GM21717 (cell line): ENCODE measurements around the gene PTPRE.

Source experiments
- ATAC-seq: cut with Tn5 transposase; IDR thresholded peaks from one replicate; pipeline ENCODE4 v1.9.1; 2021; ENCODE audit warnings: mild to moderate bottlenecking, moderate library complexity; ENCODE audit not compliant: unreplicated experiment

The PTPRE gene

DNA sequence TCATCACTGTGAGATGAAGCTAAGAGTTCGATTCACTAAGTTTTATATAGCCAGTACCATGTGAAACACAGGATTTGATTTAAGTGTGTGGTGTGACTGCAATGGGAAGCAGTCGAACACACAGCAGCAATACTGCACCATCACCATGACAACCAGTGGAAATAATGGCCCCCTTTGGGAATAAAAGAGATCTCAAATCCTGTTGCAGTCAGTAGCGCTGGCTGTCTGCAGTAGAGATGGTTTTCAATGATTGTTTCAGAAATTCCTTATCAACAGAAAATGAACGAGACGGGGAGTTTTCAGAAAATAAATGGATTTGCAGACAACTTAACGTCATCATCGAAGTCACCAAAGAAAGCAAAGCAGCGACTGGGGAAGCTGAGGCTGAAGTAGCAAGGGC is 91.0 kb downstream of the PTPRE start:
- ATAC-seq = no peak

DNA sequence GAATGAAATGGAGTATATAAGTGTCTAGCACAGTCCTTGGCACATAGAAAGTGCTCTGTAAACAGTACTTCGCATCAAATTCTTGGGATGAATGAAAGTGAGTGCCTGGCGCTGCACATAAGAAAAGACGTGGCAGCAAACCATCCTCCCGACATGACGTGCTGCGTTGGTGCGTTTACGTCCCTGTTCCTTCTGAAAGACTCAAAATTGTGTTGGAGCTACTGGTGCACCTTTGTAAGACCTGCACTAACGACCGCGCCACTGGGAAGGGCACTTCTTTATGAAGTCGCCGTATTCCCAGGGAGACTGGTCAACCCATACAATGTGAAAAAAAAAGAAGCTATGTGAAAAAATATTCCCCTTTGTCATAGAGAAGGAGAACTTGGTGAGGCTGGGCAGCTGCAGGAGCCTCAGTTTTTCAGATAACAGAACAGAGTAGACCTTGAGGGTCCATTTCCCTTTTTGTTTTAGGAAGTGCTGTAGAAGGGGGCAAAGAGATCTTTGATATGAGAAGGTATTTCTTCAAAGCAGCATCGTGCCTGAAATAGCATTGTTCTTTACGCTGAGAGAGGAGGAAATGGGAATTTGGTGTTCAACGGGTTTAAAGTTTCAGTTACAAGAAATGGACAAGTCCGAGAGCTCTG is 91.7 kb downstream of the PTPRE start:
- ATAC-seq = no peak

DNA sequence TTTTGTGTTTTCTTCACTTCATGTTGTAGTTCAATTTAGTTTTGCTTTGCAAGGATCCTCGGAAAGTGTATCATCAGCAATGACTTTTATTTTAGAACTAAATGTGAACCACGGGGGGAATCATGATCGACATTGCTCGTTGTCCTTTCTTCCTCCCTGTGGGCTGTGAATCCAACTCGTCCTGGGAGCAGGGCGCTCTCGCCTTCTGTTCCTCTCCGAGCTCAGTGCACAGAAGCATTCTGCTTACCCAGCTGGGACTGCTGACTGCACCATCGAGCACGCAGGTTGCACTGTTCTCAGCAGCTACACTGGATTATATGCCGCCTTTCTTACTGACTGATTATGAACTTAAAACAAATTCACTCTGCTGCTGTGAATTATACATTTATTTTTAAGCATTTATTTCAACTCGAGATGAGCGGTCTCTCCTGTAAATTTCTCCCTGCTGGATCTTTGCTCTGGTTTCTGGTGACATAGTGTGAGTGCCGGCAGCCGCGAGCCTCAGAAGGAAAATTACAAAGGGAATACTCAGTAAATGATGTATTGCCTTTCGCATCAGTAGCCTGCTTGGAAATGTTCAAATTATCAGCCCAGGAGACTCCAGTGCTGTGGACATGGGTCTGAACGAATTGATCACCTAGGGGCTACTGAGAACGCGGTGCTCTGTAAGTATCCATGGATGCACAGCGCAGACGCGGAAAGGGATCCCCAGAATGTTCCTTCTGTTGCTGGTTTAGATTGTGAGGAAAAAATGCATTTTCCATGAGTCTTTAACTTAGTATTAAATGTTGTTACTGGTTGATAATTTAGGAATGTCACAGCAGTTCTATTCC is 92.6 kb downstream of the PTPRE start:
- no peak for ATAC-seq

DNA sequence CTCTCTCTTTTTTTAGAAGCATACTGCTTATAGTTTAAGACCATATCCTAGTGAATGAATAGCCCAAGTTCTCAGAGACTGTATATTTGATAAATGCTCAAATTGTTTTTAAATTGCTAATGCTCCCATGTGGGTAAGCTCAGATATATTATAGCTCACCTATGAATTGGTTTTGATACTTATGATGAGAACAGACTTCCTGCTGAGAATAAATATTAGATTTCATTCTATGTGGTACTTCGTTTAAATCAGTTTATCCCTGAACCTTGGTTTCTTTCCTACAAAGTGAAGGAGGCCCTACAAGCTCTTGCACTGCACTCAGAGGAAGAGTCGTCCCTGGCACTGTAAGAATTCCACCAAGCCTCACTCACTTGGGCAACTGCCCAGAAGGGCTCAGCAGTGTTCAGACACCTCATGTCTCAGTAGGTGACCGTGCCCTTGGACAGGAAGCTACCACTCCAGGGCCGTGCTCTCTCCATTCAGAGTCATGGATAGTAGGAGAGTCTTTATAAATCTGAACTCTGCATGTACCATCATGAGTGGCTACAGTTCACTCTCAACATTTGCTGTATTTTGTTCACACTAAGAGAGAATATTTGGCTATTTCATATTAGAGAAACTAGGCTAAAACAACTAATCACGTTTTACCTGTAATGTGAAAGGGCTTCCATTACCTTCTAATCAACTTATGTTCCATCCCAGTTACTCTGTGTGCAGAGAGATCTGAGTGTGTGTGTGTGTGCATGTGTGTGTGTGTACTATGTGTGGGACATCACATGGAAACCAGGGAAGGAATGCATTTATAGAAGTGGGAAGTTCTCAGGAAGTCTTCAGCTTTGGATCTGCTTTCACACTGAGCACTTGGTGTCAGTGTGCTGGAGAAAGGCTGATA is 93.8 kb downstream of the PTPRE start:
- no peak for ATAC-seq

DNA sequence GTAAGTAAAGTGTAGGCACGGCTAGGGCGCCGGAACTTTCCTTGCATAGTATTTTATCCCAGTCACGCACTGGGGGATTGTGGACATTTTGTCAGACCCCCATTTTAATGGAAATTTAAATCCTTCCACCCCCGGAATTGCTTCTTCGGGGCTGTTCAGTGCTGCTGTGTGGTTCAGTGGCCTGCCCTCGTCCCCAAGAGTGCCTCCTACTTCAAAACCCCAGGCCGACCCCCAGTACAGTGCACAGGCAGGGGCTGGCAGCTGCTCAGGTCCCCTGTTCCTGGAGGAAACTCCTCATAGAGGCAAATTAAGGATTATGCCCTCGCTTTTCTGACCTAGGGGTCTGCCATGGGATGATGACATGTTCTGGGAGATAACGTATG is 94.5 kb downstream of the PTPRE start:
- no peak for ATAC-seq

DNA sequence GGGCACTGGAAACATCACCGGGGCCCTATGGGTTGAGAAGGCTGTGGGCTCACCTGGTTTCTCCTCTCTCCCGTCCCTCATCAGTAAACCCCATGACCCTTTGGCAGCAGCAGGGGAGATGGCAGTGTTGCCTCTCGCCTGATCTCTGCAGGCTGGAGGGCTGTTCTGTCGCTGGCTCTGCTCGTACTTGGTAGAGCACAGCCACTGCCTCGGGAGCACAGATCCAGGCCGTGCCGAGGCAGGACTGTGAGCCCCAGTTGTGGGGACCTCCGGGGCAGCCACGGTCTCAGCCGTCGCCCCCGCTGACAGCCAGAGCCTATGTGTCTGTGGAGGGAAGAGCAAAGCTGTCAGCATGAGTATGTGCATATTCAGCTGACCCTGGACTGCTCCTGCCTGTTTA is 94.9 kb downstream of the PTPRE start:
- ATAC-seq = no peak

DNA sequence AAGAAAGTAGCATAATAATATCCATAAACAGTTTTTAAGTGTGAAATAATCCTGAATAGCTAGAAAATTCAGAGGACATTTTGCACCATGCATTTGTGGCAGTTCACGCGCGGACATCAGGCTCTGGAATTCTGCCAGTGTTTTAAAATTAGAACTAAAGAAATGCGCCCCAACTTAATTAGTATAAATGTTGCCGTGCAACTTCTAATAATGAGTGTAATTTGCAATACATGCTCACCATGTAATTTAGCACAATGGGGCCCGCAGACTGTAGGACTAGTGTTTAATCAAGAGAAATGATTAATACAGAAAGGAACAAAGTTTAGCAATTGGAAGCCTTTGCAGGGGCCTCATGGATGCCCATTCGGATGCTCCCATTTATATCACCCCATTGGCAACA is 96.6 kb downstream of the PTPRE start:
- no peak for ATAC-seq

DNA sequence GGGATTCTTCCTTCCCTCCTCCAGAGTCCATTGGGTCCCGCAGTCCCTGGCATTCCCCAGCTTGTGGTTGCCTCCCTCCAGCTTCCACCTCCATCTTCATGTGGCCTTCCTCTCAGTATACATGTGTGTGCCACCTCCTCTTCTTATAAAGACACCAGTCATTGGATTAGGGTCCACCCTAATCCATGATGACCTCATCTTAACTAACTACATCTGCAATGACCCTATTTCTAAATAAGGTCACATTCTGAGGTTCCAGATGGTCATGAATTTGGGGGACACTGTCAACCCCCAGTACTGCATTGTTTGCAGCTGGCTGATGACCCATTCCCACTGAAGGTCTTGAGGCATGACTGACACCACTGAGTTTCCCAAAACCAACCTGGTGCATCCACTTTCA is 99.0 kb downstream of the PTPRE start:
- ATAC-seq = no peak

DNA sequence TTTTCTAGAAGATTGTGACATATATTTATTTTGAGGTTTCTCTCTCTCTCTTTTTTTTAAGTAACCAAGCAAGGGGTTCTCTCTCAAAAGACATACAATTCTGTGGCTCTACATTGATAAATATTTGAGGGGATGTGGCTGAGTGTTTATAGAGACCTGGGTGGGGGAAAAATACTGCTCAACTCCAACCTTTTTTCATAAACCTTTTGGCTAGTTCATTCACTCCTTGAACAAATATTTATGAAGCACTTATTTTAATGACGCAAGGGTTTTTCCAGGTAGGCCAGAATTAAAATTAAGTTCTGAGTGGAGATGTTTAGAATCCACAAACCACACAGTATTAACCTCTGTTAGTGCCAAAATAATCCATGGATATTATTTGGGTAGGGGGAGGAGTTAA is 100.2 kb downstream of the PTPRE start:
- ATAC-seq = no peak

DNA sequence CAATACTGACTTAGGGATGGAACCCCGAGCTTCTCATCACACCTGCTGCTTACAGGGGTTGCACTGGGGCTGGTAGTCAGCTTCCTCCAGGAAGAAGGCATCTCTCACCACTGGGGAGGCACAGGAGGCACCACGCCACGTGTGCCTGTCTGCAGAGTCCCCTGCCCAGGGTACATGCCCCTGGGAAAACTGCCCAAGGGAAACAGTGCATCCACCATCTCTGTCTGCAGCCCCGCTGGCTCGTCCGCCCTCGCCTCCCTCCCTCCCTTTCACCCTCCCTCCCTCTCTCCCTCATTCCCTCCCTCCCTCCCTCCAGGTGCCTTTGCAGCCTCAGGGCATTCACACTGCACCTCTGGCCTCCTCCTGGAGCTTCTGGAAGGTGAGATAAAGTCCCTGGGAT is 101.1 kb downstream of the PTPRE start:
- ATAC-seq = no peak

DNA sequence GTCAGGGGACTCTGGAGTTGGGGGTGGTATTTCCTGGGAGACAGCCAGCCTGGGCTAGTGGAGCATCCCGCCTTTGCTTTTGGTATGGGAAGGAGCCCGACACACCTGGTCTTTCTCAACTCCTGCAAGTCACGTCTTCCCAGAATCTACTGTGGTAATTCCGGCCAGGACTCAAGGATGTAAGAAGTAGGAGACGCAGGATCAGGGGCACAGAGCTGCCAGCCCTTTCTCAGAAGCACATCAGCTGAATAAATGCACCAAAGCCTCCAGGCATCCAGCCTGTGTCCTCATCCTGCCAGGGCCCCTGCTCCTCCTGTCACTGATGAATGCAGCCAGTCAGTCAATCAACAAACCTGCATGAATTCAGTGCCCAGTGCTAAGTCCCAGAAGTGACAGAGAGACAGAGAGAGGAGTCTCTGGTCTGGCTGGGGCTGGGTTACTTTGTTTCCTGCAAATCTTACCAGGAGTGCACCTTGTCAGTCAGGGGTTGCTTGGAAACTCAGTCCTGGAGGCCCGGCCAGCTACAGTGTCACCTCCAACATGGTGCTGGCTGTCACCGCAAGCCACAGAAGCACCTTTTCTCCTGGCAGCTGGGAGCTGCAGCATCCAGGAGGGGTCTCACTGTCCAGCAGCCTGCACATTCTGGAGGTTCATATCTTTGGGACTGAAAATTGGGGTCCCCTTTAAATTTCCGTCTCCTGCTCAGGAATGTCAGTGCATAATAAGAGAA is 101.8 kb downstream of the PTPRE start:
- ATAC-seq = no peak

DNA sequence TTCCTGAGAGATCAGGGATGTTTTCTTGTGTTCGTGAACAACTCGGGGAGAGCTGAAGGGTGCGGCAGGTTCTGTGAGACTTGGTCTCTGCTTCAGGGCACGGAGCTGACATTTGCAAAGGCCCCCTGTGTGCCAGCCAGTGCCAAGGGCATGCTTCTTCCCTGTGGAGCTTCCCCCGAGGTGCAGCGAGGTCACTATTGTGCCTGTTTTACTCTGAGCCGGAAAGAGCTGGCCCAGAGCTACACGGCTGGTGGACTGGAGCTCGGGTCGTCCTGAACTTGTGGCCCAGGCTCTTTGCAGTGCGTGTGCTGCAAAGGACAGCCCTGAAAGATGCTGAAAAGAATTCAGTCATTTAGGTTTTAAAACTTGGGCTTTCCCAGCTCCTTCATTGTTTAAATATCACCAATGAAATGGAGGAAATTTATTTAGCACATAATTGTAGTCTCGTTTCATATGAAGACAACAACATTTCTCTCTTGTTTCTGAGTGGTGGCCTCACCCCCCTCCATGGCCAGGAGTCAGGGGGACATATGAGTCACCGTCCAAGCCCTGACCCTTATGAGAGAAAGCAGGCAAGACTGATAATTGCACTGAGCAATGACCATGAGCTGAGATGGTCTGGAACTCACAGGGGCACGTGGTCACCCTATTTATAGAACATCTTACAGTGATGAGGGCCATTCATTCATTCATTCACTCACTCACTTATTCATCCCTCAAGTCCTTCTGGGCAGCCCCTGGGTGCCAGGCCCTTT is 102.6 kb downstream of the PTPRE start:
- ATAC-seq = no peak

DNA sequence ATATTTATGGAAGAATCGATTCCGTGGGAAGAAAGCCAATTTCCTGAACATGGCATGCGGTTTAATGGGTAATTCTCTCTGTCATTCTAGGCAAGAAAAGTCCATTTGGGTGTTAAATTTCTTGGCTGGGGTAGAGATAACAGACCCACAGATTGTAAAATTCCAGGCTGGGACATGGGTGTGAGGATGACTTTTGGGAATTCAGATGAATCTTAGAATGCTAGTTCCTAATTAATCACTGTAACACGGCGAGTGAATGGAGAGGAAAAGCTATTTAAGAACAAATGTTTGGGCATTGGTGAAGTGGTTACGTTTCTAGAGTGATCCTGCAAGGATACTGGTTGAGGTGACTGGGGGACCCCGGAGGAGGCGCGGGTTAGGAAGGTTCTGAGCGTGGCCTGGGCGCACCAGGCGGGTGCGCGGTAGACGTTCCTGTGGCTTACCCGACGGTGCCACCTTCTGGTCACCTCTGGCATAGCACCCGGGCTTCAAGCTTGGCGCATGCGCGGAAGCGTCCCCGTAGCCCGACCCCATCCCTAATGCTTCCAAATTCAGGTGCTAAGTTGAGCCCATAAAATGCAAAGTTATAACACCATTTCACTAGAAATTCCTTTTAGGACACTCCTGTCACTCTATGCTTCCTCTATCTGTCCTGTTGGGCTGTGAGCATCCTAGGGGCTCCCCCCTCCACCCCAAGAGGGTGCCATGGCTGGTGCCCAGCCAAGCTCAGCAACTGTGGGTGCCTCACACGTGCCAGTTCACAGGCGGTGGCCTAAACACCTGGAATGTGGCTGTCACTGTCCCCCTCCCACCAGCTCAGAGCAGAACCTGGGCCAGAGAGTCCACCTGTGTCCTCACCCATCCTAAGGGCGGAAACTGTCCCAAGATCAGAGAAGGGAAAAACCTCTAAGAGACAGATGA is 104.4 kb downstream of the PTPRE start:
- ATAC-seq = no peak

DNA sequence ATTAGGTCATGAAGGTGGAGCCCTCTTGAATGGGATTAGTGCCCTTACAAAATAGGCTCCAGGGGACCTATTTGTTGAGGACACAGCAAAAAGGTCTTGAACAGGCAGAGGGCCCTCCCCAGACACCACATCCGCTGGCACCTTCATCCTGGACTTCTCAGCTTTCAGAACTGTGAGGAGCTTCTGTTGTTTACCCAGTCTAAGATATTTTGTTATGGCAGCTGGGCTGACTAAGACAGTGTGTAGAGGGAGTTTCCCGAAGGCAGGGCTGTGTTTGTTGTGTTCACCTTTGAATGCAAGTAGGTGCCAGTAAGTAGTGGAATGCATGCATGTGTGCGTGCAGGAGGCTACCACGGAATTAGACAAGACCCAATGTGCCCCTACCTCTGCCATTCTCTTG is 106.7 kb downstream of the PTPRE start:
- no peak for ATAC-seq

DNA sequence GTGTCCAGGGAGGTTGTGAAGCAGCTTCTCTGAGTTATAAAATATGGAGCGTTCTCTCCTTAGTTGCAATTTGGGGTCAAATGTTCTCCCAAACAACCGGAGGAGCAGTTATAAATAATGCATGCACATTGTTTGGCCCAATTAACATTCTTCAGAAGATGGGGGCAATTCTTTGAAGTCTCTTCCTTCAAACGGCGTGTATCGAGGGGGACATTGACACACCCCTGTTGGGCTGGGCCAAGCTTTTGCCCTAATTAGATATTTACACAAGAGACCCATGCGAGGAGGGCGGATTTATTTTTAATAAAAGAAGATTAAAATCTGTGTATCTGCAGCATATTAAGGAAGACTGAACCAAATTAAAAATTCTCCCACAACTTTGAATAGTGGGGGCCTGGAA is 107.3 kb downstream of the PTPRE start:
- no peak for ATAC-seq

DNA sequence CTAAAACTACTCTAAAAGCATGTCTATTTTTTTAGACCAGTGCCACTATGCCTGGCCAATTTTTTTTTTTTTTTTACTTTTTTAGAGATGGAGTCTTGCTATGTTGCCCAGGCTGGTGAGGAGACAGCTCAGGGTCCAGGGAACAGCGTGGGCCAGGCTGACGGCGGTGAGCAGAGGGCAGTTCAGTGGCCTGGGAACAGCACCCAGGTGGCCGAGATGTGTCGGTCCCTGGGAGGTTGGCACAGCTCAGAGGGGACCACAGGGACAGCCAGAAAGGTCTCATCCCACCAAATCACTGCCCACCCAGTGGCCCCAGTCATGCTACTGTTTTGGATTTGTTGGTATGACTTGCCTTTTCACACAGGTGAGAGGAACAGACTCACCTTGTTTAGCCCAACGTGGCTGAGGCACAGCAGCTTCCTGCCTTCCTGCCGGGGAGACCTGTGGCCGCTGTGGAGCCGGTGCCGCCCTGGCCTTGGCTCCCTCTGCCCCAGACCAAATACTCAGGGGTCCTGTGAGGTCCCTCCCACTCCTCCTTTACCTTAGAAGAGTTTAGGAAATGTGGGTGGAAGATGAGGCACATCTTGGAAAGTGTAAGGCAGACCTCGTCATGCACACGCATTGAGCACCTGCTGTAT is 109.6 kb downstream of the PTPRE start:
- no peak for ATAC-seq

DNA sequence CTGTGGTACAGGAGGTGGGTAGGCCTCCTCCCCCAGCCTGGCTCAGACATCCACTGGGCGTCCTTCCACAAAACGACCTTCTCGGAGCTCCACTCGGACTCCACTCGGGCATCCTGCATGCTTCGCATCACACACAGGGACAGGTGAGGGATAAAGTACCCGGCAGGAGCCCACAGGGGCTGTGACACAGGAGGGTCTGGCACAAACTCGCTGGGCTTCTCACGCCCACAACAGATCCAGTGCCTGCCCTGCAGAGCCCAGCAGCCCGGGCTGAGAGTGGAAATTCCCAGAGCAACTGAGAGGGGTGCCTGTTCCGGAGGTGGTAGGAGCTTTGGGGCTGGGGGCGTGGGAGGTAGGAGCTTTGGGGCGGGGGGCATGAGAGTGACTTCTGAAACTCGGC is 110.9 kb downstream of the PTPRE start:
- no peak for ATAC-seq

DNA sequence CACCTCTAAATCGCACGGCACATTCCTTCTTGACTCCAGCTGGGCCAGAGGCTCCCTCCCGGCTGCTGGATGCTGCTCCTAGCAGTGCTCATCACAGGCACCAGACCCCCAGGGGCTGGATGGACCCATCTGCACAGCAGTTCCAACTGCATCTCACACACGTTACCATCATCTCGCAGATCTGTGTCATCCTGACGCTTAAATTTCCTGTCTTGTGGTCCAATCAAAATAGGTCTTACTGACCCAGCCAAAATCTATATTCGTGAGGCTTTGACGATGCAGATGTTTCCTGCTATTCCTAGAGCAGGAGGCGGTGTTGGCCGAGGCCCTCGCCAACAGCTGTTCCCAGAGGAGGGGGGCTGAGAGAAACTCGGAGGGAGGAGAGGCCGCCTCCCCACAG is 111.3 kb downstream of the PTPRE start:
- no peak for ATAC-seq

DNA sequence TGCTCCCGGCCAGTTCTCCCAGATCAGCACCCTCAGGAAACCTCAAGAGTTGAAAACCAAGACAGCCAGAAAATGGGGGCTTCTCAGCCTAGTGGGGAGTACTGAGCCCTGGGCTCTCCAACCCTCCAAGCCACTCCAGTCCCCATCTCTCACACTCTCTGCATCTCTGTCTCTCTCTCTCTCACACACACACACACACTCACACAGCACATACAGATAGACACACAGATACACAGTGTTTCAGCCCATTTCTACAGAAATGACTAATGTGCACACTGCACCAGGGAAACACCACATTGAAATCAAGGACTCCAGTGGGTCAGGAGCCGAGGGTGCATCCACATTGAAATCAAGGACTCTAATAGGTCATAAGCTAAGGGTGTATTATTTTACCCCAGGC is 111.8 kb downstream of the PTPRE start:
- ATAC-seq = no peak
